Fibroblast of the aortic adventitia (primary cell): Measurements from ENCODE around the gene MAP3K3. TPM values are rescaled to one million over a fixed set of nuclear protein-coding genes. Genes with fewer than 3 reads are reported as not detected.

ENCODE experiments used
- DNase-seq: peaks from one replicate; pipeline ENCODE4 v3.0.0-alpha.2; 2010; ENCODE audit warnings: low read depth
- H3K4me3 ChIP-seq: 2 replicates; pipeline ENCODE4 v1.5.1; 2011; ENCODE audit warnings: low read depth, mild to moderate bottlenecking, control low read depth, low read length, moderate library complexity
- total RNA-seq: library from RNA; depleted of rRNA; stranded (reverse); fragments of >200 nt; gene quantifications from 2 replicates; pipeline ENCODE4 v1.2.3, GENCODE V29; 2012; ENCODE audit warnings: low replicate concordance
- TF ChIP-seq, protein P1 (sequence below): IDR thresholded peaks from 2 replicates; pipeline ENCODE4 v1.5.1; 2011; ENCODE audit warnings: mild to moderate bottlenecking, low read length, control low read depth, inconsistent platforms; ENCODE audit not compliant: insufficient read depth

The MAP3K3 gene
- total RNA-seq, 1 donor, result 37.4 TPM

DNA sequence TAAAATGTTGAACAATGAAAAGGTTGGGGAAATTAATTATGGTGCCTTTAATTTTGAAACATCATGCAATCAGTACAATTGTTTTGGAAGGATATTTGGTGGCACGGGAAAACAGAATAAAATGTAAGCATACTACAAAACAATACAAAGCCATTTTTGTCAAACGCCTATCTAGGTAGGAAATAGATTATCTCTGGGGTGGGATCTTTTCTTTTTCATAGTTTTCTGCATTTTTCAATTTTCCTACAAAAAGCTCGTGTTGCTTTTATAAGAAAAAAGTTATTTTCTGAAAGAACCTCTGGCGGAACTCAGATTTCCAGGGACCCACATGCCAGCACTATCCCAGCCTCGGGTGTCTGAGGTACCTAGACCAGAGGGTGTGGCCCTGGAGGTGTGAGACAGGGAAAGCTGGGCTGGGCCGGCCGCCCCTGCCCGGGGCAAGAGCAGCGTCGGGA is 961 bp upstream of the MAP3K3 start:
- peak overlapping the region; percentile 77 for H3K4me3 ChIP-seq
- TF ChIP-seq, protein P1, sequence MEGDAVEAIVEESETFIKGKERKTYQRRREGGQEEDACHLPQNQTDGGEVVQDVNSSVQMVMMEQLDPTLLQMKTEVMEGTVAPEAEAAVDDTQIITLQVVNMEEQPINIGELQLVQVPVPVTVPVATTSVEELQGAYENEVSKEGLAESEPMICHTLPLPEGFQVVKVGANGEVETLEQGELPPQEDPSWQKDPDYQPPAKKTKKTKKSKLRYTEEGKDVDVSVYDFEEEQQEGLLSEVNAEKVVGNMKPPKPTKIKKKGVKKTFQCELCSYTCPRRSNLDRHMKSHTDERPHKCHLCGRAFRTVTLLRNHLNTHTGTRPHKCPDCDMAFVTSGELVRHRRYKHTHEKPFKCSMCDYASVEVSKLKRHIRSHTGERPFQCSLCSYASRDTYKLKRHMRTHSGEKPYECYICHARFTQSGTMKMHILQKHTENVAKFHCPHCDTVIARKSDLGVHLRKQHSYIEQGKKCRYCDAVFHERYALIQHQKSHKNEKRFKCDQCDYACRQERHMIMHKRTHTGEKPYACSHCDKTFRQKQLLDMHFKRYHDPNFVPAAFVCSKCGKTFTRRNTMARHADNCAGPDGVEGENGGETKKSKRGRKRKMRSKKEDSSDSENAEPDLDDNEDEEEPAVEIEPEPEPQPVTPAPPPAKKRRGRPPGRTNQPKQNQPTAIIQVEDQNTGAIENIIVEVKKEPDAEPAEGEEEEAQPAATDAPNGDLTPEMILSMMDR, result no peak
- no peak for DNase-seq

DNA sequence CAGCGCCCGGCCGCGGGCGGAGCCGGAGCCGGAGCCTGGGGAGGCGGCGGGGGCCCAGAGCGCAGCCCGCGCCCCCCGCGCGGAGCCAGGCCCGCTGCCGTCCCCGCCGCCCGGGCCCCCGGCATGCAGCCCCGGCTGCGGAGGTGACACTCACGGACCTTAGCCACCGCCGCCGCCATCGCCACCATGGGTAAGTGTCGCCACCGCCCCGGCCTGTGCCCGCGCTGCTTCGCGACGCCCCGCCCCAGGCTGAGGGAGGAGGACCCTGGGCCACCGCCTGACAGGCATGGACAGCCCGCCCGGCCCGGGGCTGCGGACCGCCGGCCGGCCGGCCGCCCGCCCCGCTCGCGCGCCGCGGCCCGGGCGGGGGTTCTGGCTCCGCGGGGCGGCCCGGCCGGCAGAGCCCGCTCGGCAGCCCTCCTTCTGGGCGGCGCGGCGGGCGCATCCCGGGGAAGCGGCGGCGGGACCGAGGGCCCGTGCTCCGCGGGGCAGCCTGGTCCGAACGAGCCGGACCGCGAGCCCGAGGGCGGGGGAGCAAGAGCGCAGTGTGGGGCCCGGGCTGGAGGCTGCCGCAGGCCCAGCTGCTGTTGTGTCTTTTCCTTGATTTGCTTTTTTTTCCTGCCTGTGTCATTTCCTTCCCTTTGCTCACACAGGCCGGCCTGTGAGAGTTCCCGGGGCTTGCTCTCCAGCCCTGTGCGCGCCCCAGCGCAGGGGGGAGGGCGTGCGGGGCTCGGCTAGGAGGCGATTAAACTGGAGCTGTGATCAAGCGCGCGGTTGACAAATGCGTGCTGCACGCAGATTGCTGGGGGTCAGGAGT is 565 bp downstream of the MAP3K3 start:
- peak; percentile 51 for DNase-seq
- TF ChIP-seq, protein P1, result no peak
- H3K4me3 ChIP-seq, result peak overlapping the region; percentile 80

DNA sequence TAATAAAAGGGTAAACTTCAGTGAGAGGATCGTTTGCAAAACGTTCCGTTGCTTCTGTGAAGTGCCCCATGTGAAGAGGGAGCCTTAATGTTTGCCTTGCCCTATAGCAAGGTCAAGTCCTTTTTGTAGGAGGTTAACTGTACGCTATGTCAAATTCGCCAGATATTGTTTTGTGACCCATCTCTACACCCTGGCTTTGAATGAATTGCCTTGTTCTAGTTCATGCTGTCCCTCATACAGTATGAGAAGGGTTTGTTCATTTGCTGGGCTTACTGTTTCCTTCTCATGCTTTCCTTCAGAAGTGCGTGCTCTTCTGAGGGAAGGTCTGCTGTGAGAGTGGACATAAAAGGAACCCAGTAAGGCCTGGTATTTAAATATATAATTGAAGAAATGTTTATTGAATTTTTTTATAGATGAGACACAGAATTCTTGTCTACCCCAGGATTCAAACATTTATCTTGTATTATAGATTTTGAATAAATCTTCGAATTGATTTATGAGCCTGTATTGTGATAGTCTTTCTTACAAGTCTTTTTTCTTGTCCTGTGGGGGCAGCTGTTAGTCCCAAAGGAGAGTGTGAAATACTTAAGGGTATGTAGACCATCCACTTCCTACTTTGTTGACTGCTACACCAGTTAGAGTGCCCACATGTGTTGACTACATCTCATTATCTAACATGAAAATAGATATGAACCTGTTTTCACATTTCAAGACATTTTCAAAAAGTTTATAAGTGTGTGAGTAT is 1.7 kb downstream of the MAP3K3 start:
- TF ChIP-seq, protein P1, result no peak
- H3K4me3 ChIP-seq, result peak overlapping the region; percentile 80
- no peak for DNase-seq

DNA sequence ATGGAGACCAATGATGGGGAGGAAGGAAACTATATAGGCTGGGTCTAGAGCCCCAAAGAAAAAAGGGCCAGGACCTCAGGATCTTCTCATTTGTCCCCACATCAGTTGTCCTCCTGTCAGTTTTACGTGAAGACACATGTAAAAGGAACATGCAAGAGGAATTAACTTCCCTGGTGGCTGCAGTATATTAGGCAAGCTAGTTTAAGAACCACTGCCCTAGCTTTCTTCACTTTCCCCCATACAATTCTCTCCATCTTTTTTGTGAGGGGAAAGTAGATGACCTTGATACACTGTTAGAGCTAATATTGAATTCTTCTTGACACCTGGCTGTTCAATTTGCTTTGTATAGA is 2.3 kb downstream of the MAP3K3 start:
- TF ChIP-seq, protein P1, result no peak
- DNase-seq, result no peak
- H3K4me3 ChIP-seq, result peak overlapping the region; percentile 20

DNA sequence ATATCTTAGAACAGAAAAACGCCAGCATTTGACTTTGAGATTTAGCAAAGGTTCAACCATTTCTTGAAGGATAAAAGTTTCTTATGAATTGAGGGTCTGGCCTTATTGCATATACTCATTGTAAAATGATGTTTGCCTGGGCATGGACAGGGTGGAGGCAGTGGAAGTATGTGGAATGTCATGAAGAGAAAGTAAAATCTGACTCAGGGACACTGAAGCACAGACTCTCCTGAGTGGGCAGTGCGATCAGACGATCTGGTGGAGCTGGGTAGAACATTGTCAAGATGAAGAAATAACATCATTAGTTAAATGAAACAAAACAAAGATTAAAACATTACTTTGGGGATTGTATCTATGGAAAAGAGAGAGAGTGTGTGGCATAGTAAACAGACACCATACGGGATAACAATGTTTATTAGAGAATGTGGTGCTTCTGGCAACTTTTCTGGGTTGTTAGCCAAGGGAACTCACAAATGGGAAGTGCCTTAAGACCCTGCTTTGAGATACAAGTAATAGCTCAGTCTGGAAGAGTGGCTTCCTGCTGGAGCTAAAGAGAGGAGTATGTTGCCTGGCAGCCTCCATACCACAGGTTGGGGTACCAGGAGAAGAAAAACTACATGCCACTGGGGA is 4.4 kb downstream of the MAP3K3 start:
- peak overlapping the region; percentile 2 for H3K4me3 ChIP-seq
- peak; percentile 49 for DNase-seq
- TF ChIP-seq, protein P1, result no peak

DNA sequence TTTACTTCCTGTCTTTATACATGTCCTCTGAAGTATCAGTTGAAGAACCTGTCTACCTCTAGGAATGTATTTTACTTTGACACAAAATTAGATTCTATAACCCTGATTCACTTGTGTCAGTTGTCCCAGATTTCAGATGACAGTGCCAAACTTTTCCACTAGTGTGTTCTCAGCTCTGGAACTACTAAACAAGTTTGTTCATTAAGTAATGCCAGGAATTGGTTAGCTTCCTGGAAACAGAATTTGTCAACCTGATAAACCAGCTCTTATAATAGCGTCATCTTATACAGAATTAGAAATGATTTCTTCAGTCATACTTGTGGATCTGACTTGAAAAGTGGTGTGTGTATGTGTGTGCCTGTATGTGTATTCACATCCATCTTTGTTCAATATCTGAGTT is 7.4 kb downstream of the MAP3K3 start:
- peak; percentile 20 for DNase-seq
- H3K4me3 ChIP-seq, result no peak overlapping the region
- TF ChIP-seq, protein P1, result no peak
